Measurements from ENCODE around the gene TMEM231. TPM values are rescaled to one million over a fixed set of nuclear protein-coding genes. Genes with fewer than 3 reads are reported as not detected.
A peak's percentile ranks its signal among the peaks of the same experiment; 100 is the strongest.
"Not testable (repeated sequence)": the region's sequence is repeated elsewhere in the genome, so short reads cannot be mapped to it uniquely, and the experiment has no call there.

The TMEM231 gene
- total RNA-seq, 1 donor from 2014 or later = 59.9 TPM

- H3K4me1 ChIP-seq = peaks cover 0 to 3% of the 10 kb centered on the region in 2 donors
- TF ChIP-seq, protein P1, sequence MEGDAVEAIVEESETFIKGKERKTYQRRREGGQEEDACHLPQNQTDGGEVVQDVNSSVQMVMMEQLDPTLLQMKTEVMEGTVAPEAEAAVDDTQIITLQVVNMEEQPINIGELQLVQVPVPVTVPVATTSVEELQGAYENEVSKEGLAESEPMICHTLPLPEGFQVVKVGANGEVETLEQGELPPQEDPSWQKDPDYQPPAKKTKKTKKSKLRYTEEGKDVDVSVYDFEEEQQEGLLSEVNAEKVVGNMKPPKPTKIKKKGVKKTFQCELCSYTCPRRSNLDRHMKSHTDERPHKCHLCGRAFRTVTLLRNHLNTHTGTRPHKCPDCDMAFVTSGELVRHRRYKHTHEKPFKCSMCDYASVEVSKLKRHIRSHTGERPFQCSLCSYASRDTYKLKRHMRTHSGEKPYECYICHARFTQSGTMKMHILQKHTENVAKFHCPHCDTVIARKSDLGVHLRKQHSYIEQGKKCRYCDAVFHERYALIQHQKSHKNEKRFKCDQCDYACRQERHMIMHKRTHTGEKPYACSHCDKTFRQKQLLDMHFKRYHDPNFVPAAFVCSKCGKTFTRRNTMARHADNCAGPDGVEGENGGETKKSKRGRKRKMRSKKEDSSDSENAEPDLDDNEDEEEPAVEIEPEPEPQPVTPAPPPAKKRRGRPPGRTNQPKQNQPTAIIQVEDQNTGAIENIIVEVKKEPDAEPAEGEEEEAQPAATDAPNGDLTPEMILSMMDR (IDR thresholded peaks at IDR 0.05) = no peak
- H3K27me3 ChIP-seq = no peaks in the 10 kb centered on the region
- no peaks in the 10 kb centered on the region for H3K9me3 ChIP-seq
- no peak for DNase-seq (ENCODE audit: low spot score in 2 of 2)
- H3K4me3 ChIP-seq = no peak overlapping the region
- intact Hi-C loops (cut with DNase I) = no loop called here
- no peaks in the 10 kb centered on the region for H3K36me3 ChIP-seq
- H3K27ac ChIP-seq = no peak overlapping the region
These were observed 14.8 kb downstream of the TMEM231 start for GRCh38 chr16:75541236-75541635.

GRCh38 chr16:75538882-75539565, 17.0 kb downstream of the TMEM231 start:
- H3K36me3 ChIP-seq; intact Hi-C loops (cut with DNase I); H3K4me1 ChIP-seq; H3K4me3 ChIP-seq; H3K9me3 ChIP-seq; H3K27me3 ChIP-seq; DNase-seq (ENCODE audit: low spot score in 2 of 2): not testable (repeated sequence)
- H3K27ac ChIP-seq = peak overlapping the region; percentile 17 to 61

DNA sequence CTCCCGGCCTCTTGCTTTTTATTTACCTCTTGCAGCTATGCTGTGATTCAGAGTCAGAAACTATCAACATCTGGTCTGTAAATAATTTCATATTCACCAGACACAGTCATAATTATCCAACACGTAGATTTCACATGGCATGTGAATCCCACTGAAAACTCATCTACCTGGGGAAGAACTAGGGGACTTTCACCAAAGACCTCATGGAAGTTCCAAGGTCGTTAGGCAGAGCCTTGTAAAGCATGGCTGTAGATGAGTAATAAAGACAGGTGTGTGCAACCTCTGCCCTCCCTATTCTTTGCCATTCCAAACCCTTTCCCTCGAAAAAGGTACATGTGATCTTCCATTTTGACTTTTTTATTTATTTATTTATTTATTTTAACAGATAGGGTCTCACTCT, 18.3 kb downstream of the TMEM231 start:
- no peak for DNase-seq (ENCODE audit: low spot score in 2 of 2)
- Histone ChIP-seq H3K27ac (no peak overlapping the region), H3K36me3 (no peaks in the 10 kb centered on the region), H3K27me3 (no peaks in the 10 kb centered on the region), H3K4me3 (no peak overlapping the region), H3K9me3 (no peaks in the 10 kb centered on the region), H3K4me1 (peaks cover 0 to 3% of the 10 kb centered on the region in 2 donors)
- TF ChIP-seq, protein P1 (IDR thresholded peaks at IDR 0.05) = no peak
- intact Hi-C loops (cut with DNase I) = no loop called here

DNA sequence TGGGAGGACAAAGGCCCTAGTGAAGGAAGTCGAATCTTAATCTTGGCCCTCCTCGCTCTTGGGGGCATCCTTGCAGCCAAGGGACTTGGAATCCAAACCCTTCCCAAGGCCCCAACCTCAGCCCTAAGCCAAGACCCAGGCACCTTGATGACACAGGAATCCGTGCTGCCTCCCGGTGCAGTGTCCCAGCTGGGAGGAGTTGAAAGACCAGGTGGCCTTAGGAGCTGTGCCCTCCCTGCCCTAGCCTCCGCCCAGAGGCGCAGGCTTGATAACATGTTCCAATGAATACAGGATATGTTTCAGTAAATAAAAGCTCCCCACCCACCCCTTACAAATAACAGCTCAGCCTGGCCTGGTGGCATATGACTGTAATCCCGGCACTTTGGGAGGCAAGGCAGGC, 20.2 kb downstream of the TMEM231 start, which contains the start of gene CHST5:
CHST5 (minus strand) TSS at position 208 of the 400 bp plus-strand sequence. CDS start 5,724 bp downstream, outside the sequence.
- H3K36me3 ChIP-seq = no peaks in the 10 kb centered on the region
- H3K4me3 ChIP-seq = peak within 1 kb of the TSS in 1 of 2 donors; percentile 33

DNA sequence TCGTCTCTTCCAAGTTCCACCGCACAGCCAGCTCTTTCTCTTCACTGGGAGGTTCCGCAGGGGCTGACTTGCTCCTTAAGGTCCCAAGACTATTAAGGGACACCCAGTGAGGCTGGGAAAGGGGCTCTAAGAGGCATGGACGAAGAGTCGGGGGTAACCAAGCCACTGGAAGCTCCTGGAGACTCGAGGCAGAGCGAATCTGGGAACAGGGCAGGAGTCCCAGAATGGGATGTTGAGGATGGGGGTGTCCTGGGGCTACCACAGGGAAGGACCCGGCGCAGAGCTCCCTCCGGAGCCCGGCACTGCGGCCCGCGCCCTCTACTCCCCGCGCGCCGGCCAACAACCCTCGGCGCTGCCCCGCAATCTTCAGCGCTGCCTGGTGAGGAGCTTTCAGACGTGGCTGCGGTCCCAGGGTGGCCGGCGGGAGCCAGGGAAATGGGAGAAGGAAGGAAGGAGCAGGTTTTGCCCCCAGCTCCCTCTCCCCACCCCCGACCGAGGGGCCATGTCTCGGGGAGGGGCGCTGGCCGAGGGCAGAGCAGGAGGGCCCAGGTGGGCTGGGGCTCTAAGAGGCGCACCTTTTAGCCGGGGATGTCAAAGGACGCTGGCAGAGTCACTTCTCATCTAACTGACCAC, 20.7 kb downstream of the TMEM231 start:
- Histone ChIP-seq H3K27ac (no peak overlapping the region), H3K4me3 (peak overlapping the region in 1 of 2 donors; percentile 33), H3K27me3 (no peaks in the 10 kb centered on the region), H3K9me3 (no peaks in the 10 kb centered on the region), H3K36me3 (no peaks in the 10 kb centered on the region), H3K4me1 (peaks cover 0 to 3% of the 10 kb centered on the region in 2 donors)
- no peak for DNase-seq (ENCODE audit: low spot score in 2 of 2)
- intact Hi-C loops (cut with DNase I) = no loop called here
- TF ChIP-seq, protein P1 (IDR thresholded peaks at IDR 0.05) = no peak

More for the DNA sequence above, 20.2 kb downstream of the TMEM231 start, which contains the start of gene CHST5:
- intact Hi-C loops (cut with DNase I) = no loop called here
- Histone ChIP-seq H3K27me3 (no peaks in the 10 kb centered on the region), H3K27ac (no peak within 1 kb of the TSS), H3K9me3 (no peaks in the 10 kb centered on the region), H3K4me1 (peaks cover 0 to 3% of the 10 kb centered on the region in 2 donors)
- no peak for DNase-seq (ENCODE audit: low spot score in 2 of 2)
- TF ChIP-seq, protein P1 (IDR thresholded peaks at IDR 0.05) = no peak

- TF ChIP-seq, protein P1 (IDR thresholded peaks at IDR 0.05) = no peak
- intact Hi-C loops (cut with DNase I) = no loop called here
These were observed 21.4 kb downstream of the TMEM231 start for GRCh38 chr16:75534560-75535205.

More at GRCh38 chr16:75534560-75535205, 21.4 kb downstream of the TMEM231 start:
- Histone ChIP-seq H3K4me3 (peak overlapping the region in 1 of 2 donors; percentile 33), H3K27me3 (no peaks in the 10 kb centered on the region), H3K27ac (no peak overlapping the region), H3K9me3 (no peaks in the 10 kb centered on the region), H3K36me3 (no peaks in the 10 kb centered on the region), H3K4me1 (peaks cover 0 to 3% of the 10 kb centered on the region in 2 donors)
- no peak for DNase-seq (ENCODE audit: low spot score in 2 of 2)
